CD4-positive, alpha-beta T cell treated with Interleukin-21 for 1 hour (primary cell): ENCODE measurements around the gene PLEKHA8.

Experiments
- DNase-seq: peaks from one replicate; pipeline ENCODE4 v3.0.0-alpha.2; 2020

Gene PLEKHA8

GRCh38 chr7:30172451-30172850 is 144.2 kb downstream of the PLEKHA8 start:
- DNase-seq = no peak

- DNase-seq = no peak
Measured at GRCh38 chr7:30173058-30173897, 145.1 kb downstream of the PLEKHA8 start.

GRCh38 chr7:30175180-30175579 is 147.0 kb downstream of the PLEKHA8 start:
- no peak for DNase-seq

GRCh38 chr7:30175636-30176147 is 147.5 kb downstream of the PLEKHA8 start:
- no peak for DNase-seq

GRCh38 chr7:30176463-30177109 is 148.4 kb downstream of the PLEKHA8 start:
- no peak for DNase-seq

GRCh38 chr7:30177186-30177585 is 149.0 kb downstream of the PLEKHA8 start:
- no peak for DNase-seq

- no peak for DNase-seq
Measured at GRCh38 chr7:30177965-30178364, 149.8 kb downstream of the PLEKHA8 start.

- DNase-seq = no peak
Measured at GRCh38 chr7:30178748-30179436, 150.7 kb downstream of the PLEKHA8 start.
